ENCODE results near the gene SAPCD2. TPM values are rescaled to one million over a fixed set of nuclear protein-coding genes. Genes with fewer than 3 reads are reported as not detected.

SAPCD2 gene
- total RNA-seq, 2 experiments from 2014 or later, result 0.17 to 0.19 TPM

DNA sequence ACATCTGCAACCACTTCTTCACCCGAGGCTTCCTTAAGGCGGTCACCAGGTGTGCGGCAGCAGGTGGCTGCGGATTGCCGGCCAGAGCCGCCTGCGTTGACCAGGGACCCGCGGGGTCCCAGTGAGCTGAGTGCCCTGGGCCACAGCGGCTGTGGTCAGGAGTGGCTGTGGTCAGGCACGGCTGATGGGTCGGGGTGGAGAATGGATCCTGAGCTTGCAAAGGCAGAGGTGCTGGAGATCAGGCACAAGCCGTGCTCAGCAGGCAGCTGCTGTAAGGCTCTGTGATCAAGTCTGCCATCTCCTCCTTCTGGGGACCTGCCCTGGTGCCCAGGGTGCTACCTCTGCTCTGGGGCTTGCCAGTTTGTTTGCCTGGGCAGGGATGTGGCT, 9.0 kb upstream of the SAPCD2 start:
- Mint-ChIP-seq H3K36me3 (ENCODE audit: low read depth) (peaks cover 4% of the 10 kb centered on the region), H3K27ac (no peak overlapping the region), H3K9me3 (no peaks in the 10 kb centered on the region), H3K4me3 (peak overlapping the region; percentile 70), H3K27me3 (no peaks in the 10 kb centered on the region), H3K4me1 (ENCODE audit: low read depth) (peaks cover 3% of the 10 kb centered on the region)
- TF ChIP-seq, protein P1, sequence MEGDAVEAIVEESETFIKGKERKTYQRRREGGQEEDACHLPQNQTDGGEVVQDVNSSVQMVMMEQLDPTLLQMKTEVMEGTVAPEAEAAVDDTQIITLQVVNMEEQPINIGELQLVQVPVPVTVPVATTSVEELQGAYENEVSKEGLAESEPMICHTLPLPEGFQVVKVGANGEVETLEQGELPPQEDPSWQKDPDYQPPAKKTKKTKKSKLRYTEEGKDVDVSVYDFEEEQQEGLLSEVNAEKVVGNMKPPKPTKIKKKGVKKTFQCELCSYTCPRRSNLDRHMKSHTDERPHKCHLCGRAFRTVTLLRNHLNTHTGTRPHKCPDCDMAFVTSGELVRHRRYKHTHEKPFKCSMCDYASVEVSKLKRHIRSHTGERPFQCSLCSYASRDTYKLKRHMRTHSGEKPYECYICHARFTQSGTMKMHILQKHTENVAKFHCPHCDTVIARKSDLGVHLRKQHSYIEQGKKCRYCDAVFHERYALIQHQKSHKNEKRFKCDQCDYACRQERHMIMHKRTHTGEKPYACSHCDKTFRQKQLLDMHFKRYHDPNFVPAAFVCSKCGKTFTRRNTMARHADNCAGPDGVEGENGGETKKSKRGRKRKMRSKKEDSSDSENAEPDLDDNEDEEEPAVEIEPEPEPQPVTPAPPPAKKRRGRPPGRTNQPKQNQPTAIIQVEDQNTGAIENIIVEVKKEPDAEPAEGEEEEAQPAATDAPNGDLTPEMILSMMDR (IDR thresholded peaks at IDR 0.05), result no peak
- H3K9me3 ChIP-seq (ENCODE audit: control insufficient read depth in 1 of 2, insufficient read depth in 1 of 2, low read length in 2 of 2), result no peaks in the 10 kb centered on the region
- ChIA-PET POLR2A (no interaction called here), CTCF (interaction anchor here (1.2 kb wide), 1 partner anchor 12 kb away, joined by 3 read pairs; no protein-coding TSS in a partner anchor)
- DNase-seq, result no peak
- H3K4me3 ChIP-seq (ENCODE audit: low read length), result no peak overlapping the region
- intact Hi-C loops (cut with DNase I, micrococcal nuclease), result no loop called here
- H3K4me1 ChIP-seq (ENCODE audit: insufficient read depth, low read length), result peaks cover 18% of the 10 kb centered on the region
- H3K27ac ChIP-seq (ENCODE audit: low read depth in 1 of 2, low read length in 2 of 2), result no peak overlapping the region
- peaks cover 10% of the 10 kb centered on the region for H3K36me3 ChIP-seq (ENCODE audit: insufficient read depth, low read length)
- no peak for ATAC-seq (ENCODE audit: poor library complexity)
- H3K27me3 ChIP-seq (ENCODE audit: control insufficient read depth in 1 of 2, insufficient read depth in 2 of 2, low read length in 2 of 2), result no peaks in the 10 kb centered on the region

DNA sequence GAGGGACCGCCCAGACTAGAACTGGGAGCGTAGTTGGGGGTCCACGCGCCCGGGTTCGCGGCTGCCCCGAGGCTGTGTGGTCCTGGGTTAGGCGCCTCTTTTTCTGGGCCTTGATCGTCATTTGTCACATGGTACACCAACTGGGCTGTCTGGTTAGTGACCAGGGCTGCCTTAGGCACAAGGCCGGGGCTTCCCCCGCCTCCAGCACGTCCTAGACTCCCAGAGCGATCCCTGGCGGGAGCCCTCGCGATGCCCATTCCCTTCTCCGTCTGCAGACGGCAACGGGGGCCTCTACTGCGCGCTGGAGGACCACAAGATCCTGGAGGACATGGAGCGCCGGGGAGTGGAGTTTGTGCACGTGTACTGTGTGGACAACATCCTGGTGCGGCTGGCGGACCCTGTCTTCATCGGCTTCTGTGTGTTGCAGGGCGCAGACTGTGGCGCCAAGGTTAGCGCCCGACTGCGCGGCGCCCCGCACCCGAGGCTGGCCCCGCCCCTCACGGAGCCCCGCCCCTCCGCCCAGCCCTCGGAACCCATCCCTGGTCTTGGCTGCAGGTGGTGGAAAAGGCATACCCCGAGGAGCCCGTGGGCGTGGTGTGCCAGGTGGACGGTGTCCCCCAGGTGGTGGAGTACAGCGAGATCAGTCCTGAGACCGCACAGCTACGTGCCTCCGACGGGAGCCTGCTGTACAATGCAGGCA, 8.5 kb upstream of the SAPCD2 start:
- H3K36me3 ChIP-seq (ENCODE audit: insufficient read depth, low read length), result peaks cover 10% of the 10 kb centered on the region
- H3K4me1 ChIP-seq (ENCODE audit: insufficient read depth, low read length), result peaks cover 18% of the 10 kb centered on the region
- ChIA-PET POLR2A (interaction anchor here (1.1 to 2.7 kb wide), 2 partner anchors 8 to 11 kb away, joined by 4 to 24 read pairs; partner anchors contain the start of gene MAN1B1), CTCF (interaction anchor here (1.2 kb wide), 1 partner anchor 11 kb away, joined by 3 read pairs; no protein-coding TSS in a partner anchor)
- TF ChIP-seq, protein P1 (IDR thresholded peaks at IDR 0.05), result no peak
- H3K4me1 Mint-ChIP-seq (ENCODE audit: low read depth), result peaks cover 3% of the 10 kb centered on the region
- H3K4me3 ChIP-seq (ENCODE audit: low read length), result no peak overlapping the region
- intact Hi-C loops (cut with DNase I, micrococcal nuclease), result no loop called here
- H3K9me3 Mint-ChIP-seq, result no peaks in the 10 kb centered on the region
- H3K27me3 ChIP-seq (ENCODE audit: control insufficient read depth in 1 of 2, insufficient read depth in 2 of 2, low read length in 2 of 2), result no peaks in the 10 kb centered on the region
- DNase-seq (peak in 1 of 14 experiments; percentile 41), ATAC-seq (ENCODE audit: poor library complexity) (no peak)
- no peak overlapping the region for H3K27ac Mint-ChIP-seq
- H3K36me3 Mint-ChIP-seq (ENCODE audit: low read depth), result peaks cover 4% of the 10 kb centered on the region
- no peaks in the 10 kb centered on the region for H3K9me3 ChIP-seq (ENCODE audit: control insufficient read depth in 1 of 2, insufficient read depth in 1 of 2, low read length in 2 of 2)
- H3K27ac ChIP-seq (ENCODE audit: low read depth in 1 of 2, low read length in 2 of 2), result no peak overlapping the region
- peak overlapping the region; percentile 62 for H3K4me3 Mint-ChIP-seq
- H3K27me3 Mint-ChIP-seq, result no peaks in the 10 kb centered on the region

DNA sequence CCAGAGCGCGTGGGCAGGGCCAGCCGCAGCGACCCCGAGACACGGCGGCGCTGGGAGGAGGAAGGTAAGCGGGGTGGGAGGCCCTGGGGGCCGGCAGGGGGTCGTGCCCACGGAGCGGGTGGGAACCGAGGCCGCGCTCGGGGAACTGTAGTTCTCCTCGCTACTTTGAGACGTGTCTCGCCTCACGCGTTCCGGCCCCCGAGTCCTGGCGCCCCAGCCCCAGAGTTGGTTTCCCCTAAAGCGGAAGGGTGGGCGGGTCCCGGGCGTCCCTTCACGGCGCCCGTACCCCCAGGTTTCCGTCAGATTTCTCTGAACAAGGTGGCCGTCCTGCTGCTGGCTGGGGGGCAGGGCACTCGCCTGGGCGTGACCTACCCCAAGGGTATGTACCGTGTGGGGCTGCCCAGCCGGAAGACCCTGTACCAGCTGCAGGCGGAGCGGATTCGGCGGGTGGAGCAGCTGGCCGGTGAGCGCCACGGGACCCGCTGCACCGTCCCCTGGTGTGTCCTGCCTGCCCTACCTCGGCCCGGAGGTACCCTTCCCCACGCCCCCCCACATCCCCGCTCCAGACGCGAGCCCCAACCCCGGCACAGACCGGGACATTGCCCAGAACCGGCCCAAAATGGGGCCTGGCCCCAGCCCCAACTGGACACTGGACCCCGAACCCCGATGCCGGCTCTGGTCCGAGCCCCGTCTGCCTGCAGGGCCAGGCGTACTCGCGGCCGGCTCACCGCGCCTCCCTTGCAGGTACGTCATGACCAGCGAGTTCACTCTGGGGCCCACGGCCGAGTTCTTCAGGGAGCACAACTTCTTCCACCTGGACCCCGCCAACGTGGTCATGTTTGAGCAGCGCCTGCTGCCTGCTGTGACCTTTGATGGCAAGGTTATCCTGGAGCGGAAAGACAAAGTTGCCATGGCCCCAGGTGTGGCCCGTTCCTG, 7.7 kb upstream of the SAPCD2 start:
- peak; percentile 54 for ATAC-seq (ENCODE audit: poor library complexity)
- intact Hi-C loops (cut with DNase I, micrococcal nuclease), result no loop called here

More for the DNA sequence above, 7.7 kb upstream of the SAPCD2 start:
- Histone ChIP-seq H3K27me3 (ENCODE audit: control insufficient read depth in 1 of 2, insufficient read depth in 2 of 2, low read length in 2 of 2) (no peaks in the 10 kb centered on the region), H3K4me1 (ENCODE audit: insufficient read depth, low read length) (peaks cover 18% of the 10 kb centered on the region), H3K9me3 (ENCODE audit: control insufficient read depth in 1 of 2, insufficient read depth in 1 of 2, low read length in 2 of 2) (no peaks in the 10 kb centered on the region), H3K27ac (ENCODE audit: low read depth in 1 of 2, low read length in 2 of 2) (no peak overlapping the region), H3K4me3 (ENCODE audit: low read length) (peak overlapping the region; percentile 64), H3K36me3 (ENCODE audit: insufficient read depth, low read length) (peaks cover 10% of the 10 kb centered on the region)
- Mint-ChIP-seq H3K27me3 (no peaks in the 10 kb centered on the region), H3K4me1 (ENCODE audit: low read depth) (peaks cover 3% of the 10 kb centered on the region), H3K9me3 (no peaks in the 10 kb centered on the region), H3K4me3 (peak overlapping the region; percentile 77), H3K36me3 (ENCODE audit: low read depth) (peaks cover 4% of the 10 kb centered on the region), H3K27ac (no peak overlapping the region)
- DNase-seq, result peak in 8 of 14 experiments; percentile 17 to 67 (median 48)
- ChIA-PET CTCF (interaction anchor here (0.9 to 1.6 kb wide), 4 partner anchors 9 to 49 kb away, joined by 4 to 7 read pairs (median 5); partner anchors contain the start of gene MAN1B1), POLR2A (interaction anchor here (1.1 to 2.7 kb wide), 5 partner anchors 8 to 287 kb away, joined by 3 to 24 read pairs (median 4); partner anchors contain the start of genes MAN1B1 and TMEM141)
- TF ChIP-seq, protein P1 (IDR thresholded peaks at IDR 0.05), result no peak

Data from CD4-positive, alpha-beta T cell (primary cell).